HL-60/S4 (cell line): Measurements from ENCODE around the gene SPAG16.

Experiments
- in situ Hi-C: fragments of 300-500 bp; cut with MboI; formaldehyde crosslinking; loops from 2 replicates; pipeline ENCODE4 v1.14.3; 2022; ENCODE audit warnings: low sequenced_read_pairs

Gene SPAG16

DNA sequence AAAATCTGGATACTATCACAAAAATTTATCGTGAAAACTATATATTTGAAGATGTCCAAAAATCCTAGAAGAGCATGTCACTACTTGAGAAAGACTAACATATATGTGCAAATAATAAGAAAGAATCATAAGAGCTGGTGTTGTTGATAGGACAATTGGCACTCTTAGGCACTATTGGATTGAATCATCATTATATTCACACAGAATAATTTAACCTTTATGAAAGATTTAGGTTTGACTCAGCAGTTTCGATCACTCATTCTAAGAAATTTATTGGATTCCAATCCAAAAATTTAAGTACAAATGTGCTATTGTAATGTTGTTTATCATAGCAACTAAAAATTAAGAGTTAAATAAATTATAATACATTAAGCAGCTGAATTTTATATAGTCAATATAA lies 503.6 kb downstream of the SPAG16 start:
- in situ Hi-C loops, result no loop called here

DNA sequence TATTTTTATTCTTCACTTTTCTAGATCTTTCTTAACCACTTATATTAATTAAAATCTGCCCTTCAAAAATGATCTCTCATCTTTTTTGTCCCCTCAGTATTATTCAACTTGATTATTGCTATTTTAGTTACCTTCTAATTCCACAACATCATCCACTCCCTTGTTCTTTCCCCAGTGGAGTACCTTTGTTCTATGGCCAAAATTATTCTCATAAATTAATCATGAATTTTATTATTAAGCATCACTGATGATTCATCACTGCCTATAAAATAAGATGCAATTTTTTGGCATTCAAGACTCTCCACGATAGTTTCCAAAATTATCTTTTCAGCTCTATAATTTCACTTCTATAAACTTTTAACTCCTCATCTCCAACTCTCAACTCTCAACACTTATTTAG lies 505.7 kb downstream of the SPAG16 start:
- in situ Hi-C loops, result no loop called here

DNA sequence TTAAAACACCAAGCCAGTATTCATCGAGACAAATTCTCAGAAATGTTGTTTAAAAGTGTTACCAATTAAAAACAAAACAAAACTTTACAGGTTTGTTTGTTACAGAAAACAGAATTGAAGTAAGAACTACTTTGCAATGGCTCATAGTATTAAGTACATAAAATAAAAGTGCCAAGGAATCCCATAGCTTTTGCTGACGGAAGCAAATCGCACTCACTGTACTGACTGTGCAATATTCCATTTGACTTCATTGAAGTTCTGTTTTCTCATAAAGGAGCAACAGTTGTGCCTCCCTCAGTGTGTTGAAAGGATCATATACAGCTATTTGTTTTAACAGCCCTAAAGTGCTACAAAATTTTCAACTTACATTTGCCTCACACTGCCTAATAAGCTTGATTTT lies 507.8 kb downstream of the SPAG16 start:
- in situ Hi-C loops, result no loop called here

DNA sequence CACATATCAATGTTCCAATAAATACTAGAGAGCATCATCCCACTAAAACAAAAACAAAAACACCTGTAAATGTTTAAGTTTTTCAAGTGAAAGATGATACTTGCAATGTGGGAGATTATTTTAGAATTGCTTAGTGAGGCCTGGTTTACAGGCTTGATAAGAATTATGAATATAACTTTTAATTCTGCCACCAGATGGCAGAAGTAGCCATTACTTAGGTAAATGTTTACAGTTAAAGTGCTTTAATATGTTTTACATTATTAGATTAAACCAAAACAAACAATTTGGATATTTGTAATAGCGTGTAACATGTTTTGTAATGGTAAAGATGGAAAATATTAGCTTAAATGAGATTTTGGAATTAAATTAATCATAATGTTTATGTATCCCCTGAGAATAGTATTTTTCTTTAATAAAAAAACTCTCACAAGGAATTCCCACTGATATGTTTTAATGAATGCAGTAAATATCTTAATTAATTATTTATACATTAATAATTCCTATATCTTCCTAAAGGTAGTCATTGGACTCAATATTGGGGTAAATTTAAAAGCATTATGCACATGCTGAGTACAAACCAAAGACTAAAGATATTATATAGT lies 522.0 kb downstream of the SPAG16 start:
- in situ Hi-C loops, result no loop called here

DNA sequence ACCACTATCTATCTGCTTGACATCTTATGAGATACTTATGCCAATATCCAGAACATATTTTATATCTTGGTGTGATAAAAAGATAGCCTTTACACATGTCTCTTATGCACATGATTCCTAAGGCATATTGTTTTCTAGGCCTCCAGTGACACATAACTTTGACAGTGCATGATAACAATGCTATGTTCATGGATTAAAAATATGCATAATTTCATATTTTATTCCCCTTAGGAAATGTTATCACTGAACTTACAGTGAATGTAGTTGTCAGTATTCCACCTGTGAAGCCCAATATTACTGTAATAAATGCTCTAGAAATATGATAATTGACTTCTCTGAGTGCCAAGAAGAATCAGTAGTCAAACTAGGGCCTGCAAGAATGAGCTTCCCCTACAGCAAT lies 532.3 kb downstream of the SPAG16 start:
- in situ Hi-C loops, result no loop called here

DNA sequence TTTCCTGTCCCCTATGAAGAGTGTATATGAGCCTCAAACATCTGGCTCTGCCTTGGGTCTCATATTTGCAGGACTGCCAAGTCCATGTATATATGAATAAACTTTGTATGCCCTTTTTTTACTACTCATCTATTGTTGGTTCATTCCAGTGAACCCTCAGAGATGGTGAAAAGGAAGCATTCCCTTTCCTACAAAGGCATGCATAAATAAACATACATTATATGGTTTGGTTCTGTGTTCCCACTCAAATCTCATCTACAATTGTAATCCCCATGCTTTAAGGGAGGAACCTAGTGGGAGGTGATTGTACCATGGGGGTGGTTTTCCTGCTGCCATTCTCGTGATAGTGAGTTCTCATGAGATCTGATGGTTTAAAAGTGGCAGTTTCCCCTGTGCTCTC lies 534.2 kb downstream of the SPAG16 start:
- in situ Hi-C loops, result no loop called here

DNA sequence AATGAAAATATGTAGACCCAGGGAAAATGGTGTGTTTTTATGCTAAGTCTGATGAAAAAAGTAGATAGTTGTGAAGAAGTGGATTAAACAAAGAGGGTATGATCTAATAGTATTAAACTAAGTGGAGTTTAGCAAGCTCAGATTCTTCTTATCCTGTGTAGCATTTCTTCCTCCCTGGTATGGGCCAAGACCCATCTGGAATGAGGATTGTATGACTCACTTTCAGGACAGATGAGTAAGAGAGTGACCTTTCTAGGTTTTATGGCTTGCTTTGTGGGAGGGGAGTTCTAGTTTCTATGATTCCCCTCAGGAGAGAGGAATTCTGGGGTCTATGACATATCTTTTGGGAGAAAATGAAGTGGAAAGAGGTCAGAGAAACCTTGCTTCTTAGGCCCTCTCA lies 550.1 kb downstream of the SPAG16 start:
- in situ Hi-C loops, result no loop called here

DNA sequence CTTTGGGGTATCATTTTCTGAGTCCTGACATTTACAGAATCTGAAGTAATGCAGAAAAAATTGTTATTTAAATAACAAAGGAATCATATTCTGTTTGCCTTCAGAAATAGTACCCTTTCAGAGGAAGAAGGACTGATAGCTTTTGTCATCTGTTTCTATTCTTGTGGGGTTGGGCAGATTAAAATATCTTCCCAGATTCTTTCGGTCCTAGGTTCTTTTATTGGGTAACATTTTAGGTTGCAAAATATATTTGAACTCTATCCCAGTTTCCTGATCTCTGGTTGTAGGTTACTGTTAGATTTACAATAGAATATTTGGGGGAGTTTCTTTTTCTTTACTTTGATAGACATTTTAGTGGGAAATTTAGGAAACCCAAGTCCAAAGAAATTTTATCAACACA lies 550.5 kb downstream of the SPAG16 start:
- in situ Hi-C loops, result no loop called here

DNA sequence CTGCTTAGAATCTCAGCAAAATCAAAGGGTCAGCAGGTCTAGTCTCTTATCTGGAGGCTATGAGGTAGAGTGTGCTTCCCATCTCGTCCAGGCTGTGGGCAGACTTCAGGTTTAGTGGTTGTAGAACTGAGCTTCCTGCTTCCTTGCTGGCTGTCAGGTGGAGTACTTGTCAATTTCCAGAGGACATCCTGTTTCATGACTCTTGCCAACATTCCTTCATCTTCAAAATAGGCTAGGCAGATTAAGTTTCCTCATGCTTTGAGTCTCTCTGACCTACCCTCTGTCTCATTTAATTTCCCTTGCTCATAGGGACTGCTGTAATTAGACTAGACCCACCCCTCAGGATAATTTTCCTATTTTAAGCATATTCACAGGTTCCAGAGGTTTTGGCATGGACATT lies 562.6 kb downstream of the SPAG16 start:
- in situ Hi-C loops, result no loop called here

DNA sequence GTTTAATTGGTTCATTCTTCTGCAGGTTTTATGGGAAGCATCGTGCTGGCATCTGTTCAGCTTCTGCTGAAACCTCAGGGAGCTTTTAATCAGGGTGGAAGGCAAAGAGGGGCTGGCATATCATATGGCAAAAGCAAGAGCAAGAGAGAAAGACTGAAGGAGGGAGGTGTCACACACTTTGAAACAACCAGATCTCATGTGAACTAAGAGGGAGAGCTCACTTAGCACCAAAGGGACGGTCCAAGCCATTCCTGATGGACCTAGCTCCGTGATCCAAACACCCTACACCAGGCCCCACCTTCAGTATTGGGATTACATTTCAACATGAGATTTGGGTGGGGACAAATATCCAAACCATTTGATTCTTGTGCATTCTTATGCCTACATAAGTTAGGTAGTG lies 563.1 kb downstream of the SPAG16 start:
- in situ Hi-C loops, result no loop called here

DNA sequence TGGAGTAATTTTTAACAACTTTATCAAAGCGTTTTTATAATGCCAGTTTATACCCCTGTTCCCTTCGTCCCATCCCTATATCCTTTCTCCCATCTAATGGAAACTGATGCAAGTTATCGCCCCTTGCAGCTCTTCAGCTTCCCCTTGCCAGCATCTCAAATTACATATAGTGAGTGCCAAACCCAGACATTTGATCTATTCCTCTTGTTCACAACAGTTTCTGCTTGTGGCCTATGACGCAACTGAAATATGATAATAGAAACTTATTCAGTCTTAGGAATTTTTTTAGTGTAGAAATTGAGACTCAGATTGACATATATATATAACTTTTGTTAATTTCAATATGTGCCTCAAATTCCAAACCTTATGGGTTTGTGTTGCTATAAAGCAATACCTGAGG lies 564.4 kb downstream of the SPAG16 start:
- in situ Hi-C loops, result no loop called here

DNA sequence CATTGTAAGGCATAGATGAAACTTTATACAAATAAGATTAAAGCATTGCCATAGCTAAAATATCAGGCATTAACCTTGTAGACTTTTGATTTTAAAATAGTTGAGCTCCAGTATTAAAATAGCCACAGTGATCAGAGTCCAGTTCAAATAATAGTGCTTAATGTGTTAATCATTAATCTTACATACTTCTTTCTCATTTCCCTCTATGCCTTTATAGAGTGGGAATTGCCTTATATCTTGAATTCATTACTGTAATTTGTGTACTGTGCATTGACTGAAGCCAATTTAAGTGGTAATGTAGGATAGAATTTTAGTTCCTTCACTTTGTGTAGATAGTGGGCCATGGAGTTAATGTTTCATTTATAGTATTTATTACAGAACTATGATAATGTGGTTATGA lies 577.4 kb downstream of the SPAG16 start:
- in situ Hi-C loops, result no loop called here

DNA sequence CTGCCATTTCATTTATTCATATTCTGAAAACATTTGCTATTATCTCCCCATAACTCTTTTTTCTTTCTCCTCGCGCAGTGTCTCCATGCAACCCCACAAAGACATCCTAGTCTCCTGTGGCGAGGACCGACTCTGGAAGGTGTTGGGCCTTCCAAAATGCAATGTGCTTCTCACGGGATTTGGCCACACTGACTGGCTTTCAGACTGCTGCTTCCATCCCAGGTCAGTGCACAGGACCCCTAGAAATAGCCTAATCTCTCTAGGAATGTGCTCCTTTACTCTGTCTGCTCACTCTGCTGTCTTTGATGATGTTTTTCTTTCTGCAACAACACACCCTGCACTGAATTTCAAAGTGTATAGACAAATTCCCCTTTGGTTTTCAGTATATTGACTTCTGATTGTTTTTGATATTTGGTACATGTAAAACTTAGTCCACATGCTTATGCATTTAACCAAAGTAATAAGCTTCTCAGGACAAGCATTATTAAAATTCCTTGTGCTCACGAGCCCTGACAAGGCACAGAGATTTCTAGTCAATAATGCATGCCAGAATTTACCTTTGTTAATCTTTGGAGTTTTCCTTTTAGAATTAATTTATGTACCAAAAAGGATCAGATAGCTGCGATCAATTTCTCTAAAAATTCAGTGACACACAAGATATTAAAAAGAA lies 578.3 kb downstream of the SPAG16 start:
- in situ Hi-C loops, result no loop called here

DNA sequence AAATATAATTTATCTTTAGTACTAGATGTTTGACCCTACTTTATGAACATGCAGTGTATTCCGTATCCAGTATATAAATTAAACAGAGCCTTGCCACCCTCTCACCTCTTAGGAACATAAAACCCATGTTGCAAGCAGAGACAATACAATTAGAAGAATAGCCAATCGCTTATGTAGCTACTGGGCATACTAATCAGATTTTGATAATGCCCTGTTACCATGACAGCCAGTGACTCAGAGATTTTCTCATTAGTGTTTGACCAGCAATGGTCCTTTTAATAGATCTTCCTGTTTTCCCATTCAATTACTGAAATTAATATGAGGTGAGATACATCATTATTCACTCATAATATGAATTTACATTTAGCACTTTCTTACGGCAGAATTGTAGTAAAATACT lies 579.3 kb downstream of the SPAG16 start:
- in situ Hi-C loops, result no loop called here

DNA sequence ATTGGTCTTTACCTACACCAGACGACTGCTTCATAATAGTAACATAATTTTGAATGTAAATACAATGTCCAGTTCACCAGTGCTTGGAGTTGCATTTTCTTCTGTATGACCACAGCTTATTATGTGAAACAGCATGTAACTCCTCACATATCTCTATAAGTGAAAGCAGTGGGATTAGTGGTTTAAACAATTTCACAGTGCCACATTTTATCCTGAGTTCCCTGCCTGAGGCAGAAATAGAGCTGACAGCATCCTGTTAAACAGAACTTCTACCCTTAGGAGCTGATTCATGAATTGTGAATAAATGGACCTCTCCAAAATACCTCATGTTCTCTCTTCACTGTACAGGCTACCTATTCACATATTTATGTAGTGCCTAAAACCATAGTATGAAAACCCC lies 584.3 kb downstream of the SPAG16 start:
- in situ Hi-C loops, result no loop called here

DNA sequence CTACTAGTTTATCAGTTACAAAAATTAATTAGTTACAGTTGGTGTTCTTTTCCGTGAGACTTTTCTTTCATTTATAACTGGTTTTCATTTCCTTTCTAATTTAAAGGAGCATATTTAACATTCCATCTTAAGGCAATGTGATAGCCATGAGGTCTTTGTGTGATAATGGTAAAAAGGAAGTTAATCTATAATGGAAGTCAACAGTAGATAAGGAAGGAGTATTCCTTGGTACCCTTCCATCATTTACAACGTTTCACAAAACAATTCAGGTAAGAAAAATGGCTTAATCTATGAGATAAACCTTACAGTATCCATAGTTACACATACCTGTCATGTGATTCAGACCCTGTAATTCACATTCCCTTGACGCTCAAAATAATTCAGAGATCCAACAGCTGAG lies 601.2 kb downstream of the SPAG16 start:
- in situ Hi-C loops, result no loop called here

DNA sequence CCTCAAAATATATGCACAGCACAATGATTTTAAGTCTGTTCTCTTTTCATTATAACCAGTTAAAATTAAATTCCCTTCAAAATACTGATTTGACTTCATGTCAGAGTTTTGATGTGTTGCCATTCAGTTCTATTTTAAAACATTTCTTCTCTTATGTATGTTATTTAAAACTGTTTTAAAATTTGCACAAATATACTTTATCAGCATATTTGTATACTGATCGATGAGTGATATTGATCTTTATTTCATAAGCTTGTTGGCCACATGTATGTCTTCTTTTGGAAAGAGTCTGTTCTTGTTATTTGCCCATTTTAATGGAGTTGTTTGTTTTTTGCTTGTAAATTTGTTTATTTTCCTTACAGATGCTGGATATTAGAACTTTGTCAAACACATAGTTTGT lies 630.2 kb downstream of the SPAG16 start:
- in situ Hi-C loops, result no loop called here

DNA sequence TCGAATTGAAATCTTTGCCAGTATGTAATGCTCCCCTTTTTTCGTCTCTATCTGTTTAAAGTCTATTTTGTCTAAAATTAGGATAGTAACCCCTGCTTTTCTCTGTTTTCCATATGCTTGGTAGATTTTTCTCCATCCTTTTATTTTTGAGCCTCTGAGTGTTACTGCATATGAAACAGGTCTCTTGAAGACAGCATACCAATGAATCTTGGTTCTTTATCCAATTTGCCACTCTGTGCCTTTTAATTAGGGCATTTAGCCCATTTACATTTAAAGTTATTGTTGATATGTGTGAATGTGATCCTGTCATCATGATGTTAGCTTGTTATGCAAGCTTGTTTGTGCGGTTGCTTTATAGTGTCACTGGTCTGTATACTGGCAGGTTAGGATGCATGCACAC lies 635.8 kb downstream of the SPAG16 start:
- in situ Hi-C loops, result no loop called here

DNA sequence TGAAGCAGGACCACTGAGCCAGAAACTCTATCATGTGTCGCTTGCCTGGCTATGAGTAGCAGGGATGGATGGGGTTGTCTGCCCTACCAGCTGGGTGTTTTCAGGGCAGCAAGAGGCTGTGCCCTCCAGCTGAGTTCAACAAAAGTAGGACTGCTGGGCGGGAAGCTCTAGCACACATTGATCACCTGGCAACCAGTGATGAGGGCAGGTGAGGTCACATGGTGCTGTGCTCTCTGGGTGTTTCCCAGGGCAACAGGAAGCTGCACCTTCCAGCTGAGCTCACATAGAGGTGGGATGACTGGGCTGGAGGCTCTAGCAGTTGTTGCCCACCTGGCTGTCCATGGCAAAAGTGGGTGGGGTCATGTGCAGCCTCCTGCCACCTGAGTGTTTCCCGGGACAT lies 639.3 kb downstream of the SPAG16 start:
- in situ Hi-C loops, result no loop called here

DNA sequence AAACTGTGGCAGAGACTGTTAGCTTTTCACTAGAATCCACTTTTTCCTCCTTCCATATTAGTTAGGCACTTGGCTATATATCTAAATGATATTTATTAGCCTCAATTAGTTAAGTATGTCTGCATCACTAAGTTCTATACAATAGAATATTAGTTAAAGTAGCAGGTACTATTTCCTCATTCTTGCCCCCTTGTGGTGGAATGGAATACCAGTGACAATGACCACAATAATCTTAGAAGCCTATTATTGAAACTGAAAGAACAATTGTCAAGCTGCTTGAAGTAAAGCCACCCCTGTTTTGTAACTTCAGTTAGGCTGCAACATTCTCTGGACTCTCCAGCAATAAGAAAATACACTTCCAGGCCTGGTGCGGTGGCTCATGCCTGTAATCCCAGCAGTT lies 650.3 kb downstream of the SPAG16 start:
- in situ Hi-C loops, result no loop called here

DNA sequence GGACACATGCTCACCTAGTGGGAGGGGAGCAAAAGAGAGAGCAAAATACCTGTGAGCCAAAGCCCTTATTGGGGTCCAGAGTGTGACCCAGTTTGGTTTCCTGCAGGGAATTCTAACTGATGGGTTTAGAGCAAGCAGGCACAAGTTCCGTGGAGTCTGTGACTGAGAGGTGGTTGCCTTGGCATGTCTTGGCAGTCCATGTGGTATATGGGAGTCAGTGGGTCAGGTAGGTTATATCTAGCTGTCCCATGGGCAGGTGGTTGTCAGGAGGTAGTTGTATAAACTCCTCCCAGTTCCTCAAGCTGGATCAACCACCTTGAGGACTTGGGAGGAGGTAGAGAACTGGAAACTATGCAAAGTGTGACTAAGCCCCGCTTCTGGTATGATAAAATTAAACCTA lies 673.8 kb downstream of the SPAG16 start:
- in situ Hi-C loops, result no loop called here

DNA sequence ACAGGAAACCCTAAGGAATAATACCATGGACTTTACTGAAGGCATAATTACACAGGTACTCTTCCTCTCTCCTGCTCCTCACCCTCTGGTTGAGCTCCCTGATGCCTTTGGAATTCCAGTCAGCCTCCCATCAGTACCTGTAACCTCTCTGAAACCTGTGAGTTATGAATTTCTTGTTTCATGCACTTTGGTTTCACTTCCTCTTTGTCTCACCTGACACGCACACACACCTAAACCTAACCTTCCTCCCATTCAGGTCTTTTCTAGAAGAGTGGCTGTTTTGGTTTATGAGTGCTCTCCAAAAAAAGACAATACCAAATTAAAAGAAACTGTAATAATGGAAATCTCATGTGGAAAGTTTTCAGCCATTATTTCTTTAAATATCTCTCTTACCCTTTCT lies 675.3 kb downstream of the SPAG16 start:
- in situ Hi-C loops, result no loop called here

DNA sequence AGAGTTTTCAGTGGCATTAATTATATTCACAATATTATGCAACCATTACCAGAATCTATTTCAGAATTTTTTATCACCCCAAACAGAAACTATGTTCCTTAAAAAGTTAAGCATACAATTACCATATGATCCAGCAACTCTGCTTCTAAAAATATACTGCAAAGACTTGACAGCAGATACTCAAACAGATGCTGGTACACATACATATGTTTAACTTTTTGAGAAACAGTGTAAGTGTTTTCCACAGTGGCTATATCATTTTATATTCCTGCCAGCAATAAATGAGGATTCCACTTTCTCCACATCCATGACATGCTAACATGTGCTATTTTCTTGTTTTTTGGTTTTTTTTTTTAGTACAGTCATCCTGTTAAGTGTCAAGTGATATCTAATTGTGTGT lies 687.3 kb downstream of the SPAG16 start:
- in situ Hi-C loops, result no loop called here
